GM19463 (cell line): ENCODE data around the gene S100A12.

Experiments used
- ATAC-seq: cut with Tn5 transposase; IDR thresholded peaks from one replicate; pipeline ENCODE4 v1.9.1; 2021; ENCODE audit warnings: mild to moderate bottlenecking, moderate library complexity; ENCODE audit not compliant: unreplicated experiment

S100A12 gene

GRCh38 chr1:153370146-153370545 lies 5.3 kb downstream of the S100A12 start:
- no peak for ATAC-seq

GRCh38 chr1:153368495-153368894 lies 6.9 kb downstream of the S100A12 start:
- ATAC-seq = no peak

- ATAC-seq = no peak
These were observed 8.3 kb downstream of the S100A12 start for GRCh38 chr1:153367090-153367489.

- ATAC-seq = no peak
These were observed 9.2 kb downstream of the S100A12 start for GRCh38 chr1:153366261-153366660.

GRCh38 chr1:153365696-153366095 lies 9.7 kb downstream of the S100A12 start:
- ATAC-seq = no peak

GRCh38 chr1:153364766-153365666 lies 10.4 kb downstream of the S100A12 start:
- ATAC-seq = no peak

GRCh38 chr1:153364156-153364555 lies 11.3 kb downstream of the S100A12 start:
- no peak for ATAC-seq

- no peak for ATAC-seq
These were observed 11.8 kb downstream of the S100A12 start for GRCh38 chr1:153363641-153364040.

GRCh38 chr1:153362187-153362775 lies 13.1 kb downstream of the S100A12 start:
- no peak for ATAC-seq

GRCh38 chr1:153361480-153362109 lies 13.8 kb downstream of the S100A12 start:
- ATAC-seq = no peak

GRCh38 chr1:153360592-153361479 lies 14.6 kb downstream of the S100A12 start:
- ATAC-seq = no peak

- no peak for ATAC-seq
These were observed 15.2 kb downstream of the S100A12 start for GRCh38 chr1:153360190-153360589.

- ATAC-seq = no peak
These were observed 16.2 kb downstream of the S100A12 start for GRCh38 chr1:153359241-153359640.

GRCh38 chr1:153358691-153358975 lies 16.8 kb downstream of the S100A12 start:
- no peak for ATAC-seq

- ATAC-seq = no peak
These were observed 17.3 kb downstream of the S100A12 start, which contains the start of gene S100A9 for GRCh38 chr1:153357853-153358690. S100A9 (plus strand) TSS chr1:153357854; CDS start chr1:153358284, 430 bp downstream.

GRCh38 chr1:153357076-153357852 lies 18.2 kb downstream of the S100A12 start:
- no peak for ATAC-seq

GRCh38 chr1:153356392-153357075 lies 18.9 kb downstream of the S100A12 start:
- no peak for ATAC-seq

- no peak for ATAC-seq
These were observed 19.9 kb downstream of the S100A12 start for GRCh38 chr1:153355445-153356071.
